Right forelimb (tissue), 1 donor: ENCODE measurements around the gene RGS16.

Experiments used
- DNase-seq: peaks from one replicate; pipeline ENCODE4 v3.0.0-alpha.2; 2018

Gene RGS16

GRCh38 chr1:182629080-182629479, 24.9 kb upstream of the RGS16 start:
- DNase-seq, result no peak

GRCh38 chr1:182628657-182629056, 24.5 kb upstream of the RGS16 start:
- no peak for DNase-seq

GRCh38 chr1:182627622-182628021, 23.4 kb upstream of the RGS16 start:
- no peak for DNase-seq

- DNase-seq, result no peak
Measured at GRCh38 chr1:182626527-182626926, 22.3 kb upstream of the RGS16 start.

- no peak for DNase-seq
Measured at GRCh38 chr1:182625719-182626504, 21.7 kb upstream of the RGS16 start.

GRCh38 chr1:182625024-182625423, 20.8 kb upstream of the RGS16 start:
- no peak for DNase-seq

- no peak for DNase-seq
Measured at GRCh38 chr1:182624577-182624976, 20.4 kb upstream of the RGS16 start.

GRCh38 chr1:182622901-182623528, 18.8 kb upstream of the RGS16 start:
- peak; percentile 75 for DNase-seq

- no peak for DNase-seq
Measured at GRCh38 chr1:182621906-182622305, 17.7 kb upstream of the RGS16 start.

GRCh38 chr1:182620924-182621585, 16.9 kb upstream of the RGS16 start:
- no peak for DNase-seq

GRCh38 chr1:182617734-182618351, 13.7 kb upstream of the RGS16 start:
- DNase-seq, result peak; percentile 56

- no peak for DNase-seq
Measured at GRCh38 chr1:182617014-182617429, 12.8 kb upstream of the RGS16 start.

- peak; percentile 86 for DNase-seq
Measured at GRCh38 chr1:182616130-182617013, 12.2 kb upstream of the RGS16 start.

GRCh38 chr1:182615468-182616129, 11.4 kb upstream of the RGS16 start:
- peak; percentile 73 for DNase-seq

GRCh38 chr1:182614796-182615454, 10.7 kb upstream of the RGS16 start:
- DNase-seq, result peak; percentile 92

GRCh38 chr1:182611787-182612186, 7.6 kb upstream of the RGS16 start:
- DNase-seq, result peak; percentile 59

GRCh38 chr1:182611326-182611725, 7.1 kb upstream of the RGS16 start:
- no peak for DNase-seq

- peak; percentile 38 for DNase-seq
Measured at GRCh38 chr1:182610606-182611194, 6.5 kb upstream of the RGS16 start.

- DNase-seq, result peak; percentile 33
Measured at GRCh38 chr1:182608845-182609610, 4.8 kb upstream of the RGS16 start.

- peak; percentile 7 for DNase-seq
Measured at GRCh38 chr1:182608236-182608635, 4.0 kb upstream of the RGS16 start.
